ENCODE results near the gene KDR.

DNA sequence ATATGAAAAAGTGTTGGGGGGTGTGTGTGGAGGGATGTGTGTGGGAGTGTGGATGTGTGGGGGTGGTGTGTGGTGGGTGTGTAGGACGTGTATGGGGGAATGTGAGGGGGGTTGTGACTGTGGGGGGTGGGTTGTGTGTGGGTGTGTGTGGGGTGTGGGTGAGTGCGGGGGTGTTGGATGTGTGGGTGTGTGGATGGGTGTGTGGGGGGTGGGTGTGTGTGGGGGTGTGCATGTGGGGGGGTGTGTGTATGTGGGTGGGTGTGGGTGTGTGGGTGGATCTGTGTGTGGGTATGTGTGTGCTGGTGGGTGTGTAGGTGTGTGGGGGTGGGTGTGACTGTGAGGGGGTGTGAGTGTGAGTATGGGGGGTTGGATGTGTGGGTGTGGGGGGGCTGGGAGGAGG, 47.8 kb downstream of the KDR start:
- no peak for TF ChIP-seq EZH2phosphoT487 (IDR thresholded peaks at IDR 0.05; ENCODE audit: borderline replicate concordance, low read depth, low read length)
- TF ChIP-seq, protein P1, sequence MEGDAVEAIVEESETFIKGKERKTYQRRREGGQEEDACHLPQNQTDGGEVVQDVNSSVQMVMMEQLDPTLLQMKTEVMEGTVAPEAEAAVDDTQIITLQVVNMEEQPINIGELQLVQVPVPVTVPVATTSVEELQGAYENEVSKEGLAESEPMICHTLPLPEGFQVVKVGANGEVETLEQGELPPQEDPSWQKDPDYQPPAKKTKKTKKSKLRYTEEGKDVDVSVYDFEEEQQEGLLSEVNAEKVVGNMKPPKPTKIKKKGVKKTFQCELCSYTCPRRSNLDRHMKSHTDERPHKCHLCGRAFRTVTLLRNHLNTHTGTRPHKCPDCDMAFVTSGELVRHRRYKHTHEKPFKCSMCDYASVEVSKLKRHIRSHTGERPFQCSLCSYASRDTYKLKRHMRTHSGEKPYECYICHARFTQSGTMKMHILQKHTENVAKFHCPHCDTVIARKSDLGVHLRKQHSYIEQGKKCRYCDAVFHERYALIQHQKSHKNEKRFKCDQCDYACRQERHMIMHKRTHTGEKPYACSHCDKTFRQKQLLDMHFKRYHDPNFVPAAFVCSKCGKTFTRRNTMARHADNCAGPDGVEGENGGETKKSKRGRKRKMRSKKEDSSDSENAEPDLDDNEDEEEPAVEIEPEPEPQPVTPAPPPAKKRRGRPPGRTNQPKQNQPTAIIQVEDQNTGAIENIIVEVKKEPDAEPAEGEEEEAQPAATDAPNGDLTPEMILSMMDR (conservative IDR thresholded peaks at IDR 0.05; ENCODE audit: low read length), result no peak

All from OCI-LY7 (cell line).